ENCODE measurements around the gene TNFSF9.
A peak's percentile ranks its signal among the peaks of the same experiment; 100 is the strongest.
"Not testable (repeated sequence)": the region's sequence is repeated elsewhere in the genome, so short reads cannot be mapped to it uniquely, and the experiment has no call there.

TNFSF9 gene

DNA sequence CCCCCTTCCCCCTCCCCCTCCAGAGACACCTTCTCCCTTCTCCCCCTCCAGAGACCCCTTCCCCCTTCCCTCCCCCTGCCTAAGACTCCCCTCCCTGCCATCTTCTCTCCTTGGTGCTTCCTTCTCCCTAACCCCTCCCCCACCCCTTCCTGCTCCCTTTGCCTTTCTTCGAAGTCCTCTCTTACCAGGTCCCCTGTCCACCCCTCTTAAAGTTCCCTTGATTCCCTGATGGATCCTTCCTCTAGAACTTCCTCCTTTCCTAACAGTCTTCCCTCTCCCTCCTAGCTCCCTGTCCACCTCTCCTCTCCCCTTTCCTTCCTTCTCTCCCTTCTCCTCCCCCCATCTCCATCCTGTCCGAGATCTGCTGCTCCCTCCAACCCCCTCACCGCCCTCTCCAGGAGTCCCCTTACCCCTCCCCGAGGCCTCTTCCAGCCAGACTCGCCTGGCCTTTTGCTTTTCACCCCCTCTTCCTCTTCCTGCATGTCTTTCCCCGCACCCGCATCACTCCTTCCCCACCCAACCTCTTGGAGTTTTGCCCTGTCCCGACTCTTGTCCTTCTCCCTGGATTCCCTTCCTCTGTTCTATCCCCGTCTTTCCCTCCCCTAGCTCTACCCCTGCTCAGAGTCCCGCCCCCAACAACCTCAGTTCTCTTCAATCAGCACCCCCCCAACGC lies 3.1 kb downstream of the TNFSF9 start:
- no peak for DNase-seq

DNA sequence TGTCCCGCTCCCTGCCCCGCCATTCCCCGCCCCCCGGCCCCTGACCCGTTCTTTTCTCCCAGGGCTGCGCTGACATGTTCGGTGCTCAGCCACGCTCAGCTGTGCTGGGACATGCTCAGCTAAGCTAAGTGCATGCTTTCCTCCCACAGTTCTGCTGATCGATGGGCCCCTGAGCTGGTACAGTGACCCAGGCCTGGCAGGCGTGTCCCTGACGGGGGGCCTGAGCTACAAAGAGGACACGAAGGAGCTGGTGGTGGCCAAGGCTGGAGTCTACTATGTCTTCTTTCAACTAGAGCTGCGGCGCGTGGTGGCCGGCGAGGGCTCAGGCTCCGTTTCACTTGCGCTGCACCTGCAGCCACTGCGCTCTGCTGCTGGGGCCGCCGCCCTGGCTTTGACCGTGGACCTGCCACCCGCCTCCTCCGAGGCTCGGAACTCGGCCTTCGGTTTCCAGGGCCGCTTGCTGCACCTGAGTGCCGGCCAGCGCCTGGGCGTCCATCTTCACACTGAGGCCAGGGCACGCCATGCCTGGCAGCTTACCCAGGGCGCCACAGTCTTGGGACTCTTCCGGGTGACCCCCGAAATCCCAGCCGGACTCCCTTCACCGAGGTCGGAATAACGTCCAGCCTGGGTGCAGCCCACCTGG lies 3.7 kb downstream of the TNFSF9 start:
- DNase-seq: no peak

DNA sequence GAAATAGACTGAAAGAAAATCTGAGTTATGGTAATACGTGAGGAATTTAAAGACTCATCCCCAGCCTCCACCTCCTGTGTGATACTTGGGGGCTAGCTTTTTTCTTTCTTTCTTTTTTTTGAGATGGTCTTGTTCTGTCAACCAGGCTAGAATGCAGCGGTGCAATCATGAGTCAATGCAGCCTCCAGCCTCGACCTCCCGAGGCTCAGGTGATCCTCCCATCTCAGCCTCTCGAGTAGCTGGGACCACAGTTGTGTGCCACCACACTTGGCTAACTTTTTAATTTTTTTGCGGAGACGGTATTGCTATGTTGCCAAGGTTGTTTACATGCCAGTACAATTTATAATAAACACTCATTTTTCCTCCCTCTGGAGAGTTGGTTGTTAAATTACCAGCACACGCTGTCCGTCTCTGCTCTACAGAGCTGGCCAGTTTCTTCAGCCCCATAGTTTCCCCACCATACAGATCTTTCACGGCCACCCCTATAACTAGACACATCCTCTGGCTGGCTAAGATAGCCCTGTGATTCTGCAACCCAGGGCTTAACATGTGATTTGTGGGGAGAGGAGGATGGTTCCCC lies 4.8 kb downstream of the TNFSF9 start:
- DNase-seq: no peak

DNA sequence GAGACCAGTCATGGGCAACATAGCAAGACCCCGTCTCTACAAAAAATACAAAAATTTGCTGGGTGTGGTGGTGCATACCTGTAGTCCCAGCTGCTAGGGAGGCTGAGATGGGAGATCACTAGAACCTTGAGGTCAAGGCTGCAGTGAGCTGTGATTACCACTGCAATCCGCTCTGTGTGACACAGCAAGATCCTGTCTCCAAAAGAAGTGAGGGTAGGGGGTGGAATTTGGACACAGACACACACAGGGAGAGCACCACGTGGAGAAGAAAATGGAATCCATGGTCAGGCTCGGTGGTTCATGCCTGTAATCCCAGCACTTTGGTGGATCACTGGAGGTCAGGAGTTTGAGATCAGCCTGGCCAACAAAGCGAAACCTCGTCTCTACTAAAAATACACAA lies 8.7 kb downstream of the TNFSF9 start:
- no peak for DNase-seq

DNA sequence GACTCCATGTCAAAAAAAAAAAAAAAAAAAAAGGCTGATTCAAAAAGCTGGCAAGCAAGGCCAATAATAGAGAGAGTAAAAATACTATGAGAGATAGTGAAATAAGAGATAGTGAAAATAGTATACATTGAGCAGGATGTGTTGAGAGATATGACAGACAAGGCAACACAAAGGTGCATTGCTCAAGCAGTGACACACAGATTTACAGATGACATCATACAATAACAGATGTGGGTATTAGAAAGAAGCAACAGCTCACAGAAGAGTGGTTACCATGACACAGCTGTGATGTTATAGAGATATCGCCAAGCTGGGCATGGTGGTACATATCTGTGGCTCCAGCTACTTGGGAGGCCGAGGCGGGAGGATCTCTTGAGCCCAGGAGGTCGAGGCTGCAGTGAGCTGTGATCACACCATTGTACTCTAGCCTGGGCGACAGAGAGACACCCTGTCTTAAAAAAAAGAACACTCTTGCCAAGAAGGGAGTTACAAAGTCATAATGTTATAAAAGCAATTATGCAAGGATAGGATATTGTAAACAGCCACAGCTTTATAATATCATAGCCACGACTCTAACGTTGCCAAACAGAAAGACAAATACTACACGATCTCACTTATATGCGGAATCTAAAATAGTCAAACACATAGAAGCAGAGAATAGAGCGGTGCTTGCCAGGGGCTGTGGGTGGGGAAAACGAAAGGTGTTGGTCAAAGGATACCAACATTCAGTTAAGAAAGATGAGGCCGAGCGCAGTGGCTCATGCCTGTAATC lies 10.3 kb downstream of the TNFSF9 start:
- DNase-seq: peak; percentile 66

DNA sequence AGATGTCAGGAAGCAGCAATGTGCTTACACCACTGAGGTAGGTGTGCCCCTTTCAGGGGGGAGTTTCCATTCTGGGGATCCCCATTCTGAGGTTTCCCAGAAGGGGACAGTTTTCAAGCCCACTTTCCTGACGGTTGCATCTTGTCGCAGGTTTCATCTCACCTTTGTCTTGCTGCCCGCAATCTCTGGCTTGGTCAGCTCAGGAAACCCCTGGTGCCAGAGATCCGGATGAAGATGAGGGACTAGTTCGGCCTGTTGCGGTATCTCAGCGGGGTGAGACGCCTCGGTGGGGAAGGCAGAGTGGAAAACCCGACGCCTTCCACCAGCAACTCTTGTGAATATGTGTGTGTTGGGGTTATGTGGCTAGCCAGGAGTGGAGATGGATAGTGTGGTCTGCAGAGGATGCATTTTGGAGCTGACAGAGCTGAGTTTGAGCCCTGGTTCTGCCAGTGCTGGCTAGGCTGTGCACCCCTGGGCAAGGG lies 13.1 kb downstream of the TNFSF9 start:
- no peak for DNase-seq

DNA sequence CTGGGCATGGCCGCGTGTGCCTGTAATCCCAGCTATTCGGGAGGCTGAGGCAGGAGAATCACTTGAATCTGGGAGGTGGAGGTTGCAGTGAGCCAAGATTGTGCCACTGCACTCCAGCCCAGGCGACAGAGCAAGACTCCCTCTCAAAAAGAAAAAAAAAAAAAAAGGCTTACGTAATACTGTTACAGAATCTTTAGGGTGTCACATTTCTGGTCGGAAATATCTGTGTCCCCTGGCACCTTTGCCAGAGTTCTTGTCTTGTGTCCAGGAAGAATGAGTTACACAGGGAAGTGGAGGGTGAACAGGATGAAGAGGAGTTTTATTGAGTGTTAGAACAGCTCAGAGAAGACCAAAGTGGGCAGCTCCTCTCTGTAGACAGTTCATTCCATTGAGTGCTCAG lies 19.9 kb downstream of the TNFSF9 start:
- peak; percentile 36 for DNase-seq

DNA sequence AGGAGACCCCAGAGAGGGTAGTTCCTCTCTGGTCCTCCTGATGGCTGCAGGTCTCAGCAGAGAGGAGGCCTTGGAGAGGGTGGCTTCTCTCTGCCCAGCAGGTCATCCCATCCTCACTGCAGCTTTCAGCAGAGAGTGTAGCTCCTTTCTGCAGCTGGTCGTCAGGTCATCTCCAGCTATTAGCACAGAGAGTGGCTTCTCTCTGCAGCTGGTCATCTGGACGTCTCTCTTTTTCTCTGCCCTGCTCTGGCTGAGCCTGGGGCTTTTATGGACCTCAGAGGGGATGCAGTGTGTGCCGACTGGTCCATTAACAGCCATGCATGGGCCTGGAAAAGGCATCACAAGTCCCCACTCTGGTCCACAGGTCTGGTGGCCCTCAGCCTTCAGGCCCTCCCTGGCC lies 20.3 kb downstream of the TNFSF9 start:
- no peak for DNase-seq

DNA sequence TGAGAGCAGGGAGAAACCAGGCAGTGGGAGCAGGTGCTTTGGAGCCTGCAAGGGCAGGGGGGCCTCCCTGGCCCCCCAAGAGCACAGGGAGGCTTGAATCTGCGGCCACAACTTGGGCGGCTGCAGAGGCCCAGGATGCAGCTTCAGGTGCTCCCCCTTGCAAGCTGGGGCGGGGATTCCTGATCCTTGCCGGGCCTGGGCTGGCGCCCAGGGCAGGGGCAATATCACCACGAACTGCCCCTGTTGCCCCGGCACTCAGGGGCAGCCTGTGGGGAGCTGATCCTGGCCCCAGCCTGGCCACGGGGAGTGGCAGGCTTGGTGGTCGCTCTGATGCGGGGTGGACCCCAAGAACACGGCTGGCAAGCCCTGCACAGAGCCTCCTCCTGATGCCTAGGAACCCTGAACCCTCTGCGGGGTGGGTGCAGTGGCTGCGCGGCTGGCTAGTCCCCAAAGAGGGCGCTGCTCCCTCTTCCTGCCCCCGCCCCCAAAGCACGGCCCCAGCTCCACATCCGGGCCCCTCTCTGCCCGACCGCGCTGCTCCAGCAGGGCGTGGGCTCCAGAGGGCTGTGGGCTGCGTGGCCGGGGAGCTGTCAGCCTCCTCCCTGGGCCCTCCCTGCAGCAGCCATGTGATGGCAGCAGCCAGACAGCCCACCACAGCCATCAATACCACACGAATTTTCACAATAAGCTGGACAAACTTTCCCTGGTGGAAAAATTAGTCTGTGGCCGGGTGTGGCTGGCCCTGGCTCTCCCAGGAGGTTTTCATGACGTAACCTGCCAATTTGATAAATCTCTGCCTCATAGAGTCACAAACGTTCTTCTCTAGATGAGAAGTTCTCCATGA lies 21.0 kb downstream of the TNFSF9 start:
- DNase-seq: peak; percentile 57

DNA sequence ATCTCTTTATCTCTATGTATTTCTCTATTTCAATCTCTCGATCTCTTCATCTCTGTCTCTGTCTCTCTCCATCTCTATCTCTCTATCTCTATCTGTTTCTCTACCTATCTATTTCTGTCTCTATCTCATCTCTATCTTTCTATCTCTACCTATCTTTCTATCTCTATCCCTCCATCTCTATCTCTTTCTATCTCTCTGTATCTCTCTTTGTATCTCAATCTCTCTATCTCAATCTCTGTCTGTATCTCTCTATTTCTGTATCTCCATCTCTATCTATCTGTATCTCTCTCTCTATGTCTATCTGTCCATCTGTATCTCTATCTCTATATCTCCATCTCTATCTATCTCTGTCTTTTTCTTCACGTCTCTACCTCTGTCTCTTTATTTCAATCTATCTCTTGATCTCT lies 25.2 kb downstream of the TNFSF9 start:
- no peak for DNase-seq

DNA sequence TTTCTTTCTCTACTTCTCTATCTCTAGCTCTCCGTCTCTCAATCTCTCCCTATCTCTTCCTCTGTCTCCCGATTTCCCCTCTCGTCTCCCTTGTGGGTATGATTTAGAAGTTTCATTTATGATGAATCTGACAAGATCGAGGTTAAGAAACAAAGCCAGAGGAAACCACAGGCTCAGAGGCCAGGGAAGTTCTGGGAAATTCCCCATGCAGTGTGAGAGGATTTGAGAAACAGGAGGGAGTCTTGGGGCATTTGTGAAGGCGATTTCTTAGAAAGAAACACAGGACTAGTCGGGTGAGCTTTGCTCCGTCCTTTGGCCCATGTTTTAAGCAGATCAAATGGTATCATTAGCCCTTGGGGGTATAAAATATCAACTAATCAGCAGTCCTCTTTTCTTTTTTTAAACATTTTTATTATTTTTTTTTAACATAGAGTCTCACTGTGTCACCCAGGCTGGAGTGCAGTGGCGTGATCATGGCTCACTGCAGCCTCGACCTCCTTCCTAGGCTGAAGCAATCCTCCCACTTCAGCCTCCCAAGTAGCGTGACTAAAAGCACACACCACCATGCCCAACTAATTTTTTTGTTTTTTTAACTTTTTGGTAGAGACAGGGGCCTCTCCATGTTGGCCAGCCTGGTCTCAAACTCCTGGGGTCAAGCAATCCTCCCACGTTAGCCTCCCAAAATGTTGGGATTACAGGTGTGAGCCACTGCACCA lies 25.8 kb downstream of the TNFSF9 start:
- DNase-seq: peak; percentile 97

DNA sequence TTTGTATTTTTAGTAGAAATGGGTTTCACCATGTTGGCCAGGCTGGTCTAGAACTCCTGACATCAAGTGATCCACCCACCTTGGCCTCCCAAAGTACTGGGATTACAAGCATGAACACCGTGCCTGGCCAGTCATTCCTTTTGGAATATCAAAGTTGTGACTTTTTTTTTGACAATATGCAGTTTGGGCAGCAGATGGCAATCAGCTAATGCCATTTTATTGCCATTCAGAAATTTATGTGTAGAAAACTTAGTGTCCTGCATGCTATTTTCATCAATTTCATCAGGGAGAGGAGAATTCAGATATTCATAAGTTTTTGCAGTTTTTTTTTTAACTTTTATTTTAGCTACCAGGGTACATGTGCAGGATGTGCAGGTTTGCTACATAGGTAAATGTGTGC lies 31.6 kb downstream of the TNFSF9 start:
- not testable (repeated sequence) for DNase-seq

DNA sequence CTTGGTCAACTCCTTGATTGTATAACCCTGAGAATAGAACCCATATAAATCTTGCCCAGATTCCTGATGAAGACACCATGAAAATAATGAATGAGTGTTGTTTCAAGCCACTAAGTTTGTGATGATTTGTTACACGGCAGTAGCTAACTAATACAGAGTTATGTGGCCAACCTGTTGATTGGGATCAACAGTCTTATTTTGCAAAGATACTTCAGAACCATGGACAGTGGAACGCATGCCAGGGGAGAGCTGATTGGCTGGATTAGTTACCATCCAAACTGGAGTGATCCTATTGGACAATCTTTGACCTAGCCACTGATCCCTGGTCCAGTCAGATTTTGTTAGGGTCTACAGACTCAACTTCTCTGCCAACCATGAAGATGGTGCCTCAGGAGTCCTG lies 33.6 kb downstream of the TNFSF9 start:
- DNase-seq: peak; percentile 43

DNA sequence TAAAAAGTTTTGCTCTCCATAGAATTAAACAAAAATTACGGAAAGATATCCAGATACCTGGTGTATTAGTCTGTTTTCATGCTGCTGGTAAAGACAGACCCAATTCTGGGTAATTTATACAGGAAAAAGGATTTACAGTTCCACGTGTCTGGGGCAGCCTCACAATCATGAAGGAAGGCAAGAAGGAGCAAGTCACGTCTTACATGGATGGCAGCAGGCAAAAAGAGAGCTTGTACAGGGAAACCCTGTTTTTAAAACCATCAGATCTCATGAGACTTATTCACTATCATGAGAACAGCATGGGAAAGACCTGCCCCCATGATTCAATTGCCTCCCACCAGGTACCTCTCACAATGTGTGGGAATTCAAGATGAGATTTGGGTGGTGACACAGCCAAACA lies 35.9 kb downstream of the TNFSF9 start:
- DNase-seq: not testable (repeated sequence)

DNA sequence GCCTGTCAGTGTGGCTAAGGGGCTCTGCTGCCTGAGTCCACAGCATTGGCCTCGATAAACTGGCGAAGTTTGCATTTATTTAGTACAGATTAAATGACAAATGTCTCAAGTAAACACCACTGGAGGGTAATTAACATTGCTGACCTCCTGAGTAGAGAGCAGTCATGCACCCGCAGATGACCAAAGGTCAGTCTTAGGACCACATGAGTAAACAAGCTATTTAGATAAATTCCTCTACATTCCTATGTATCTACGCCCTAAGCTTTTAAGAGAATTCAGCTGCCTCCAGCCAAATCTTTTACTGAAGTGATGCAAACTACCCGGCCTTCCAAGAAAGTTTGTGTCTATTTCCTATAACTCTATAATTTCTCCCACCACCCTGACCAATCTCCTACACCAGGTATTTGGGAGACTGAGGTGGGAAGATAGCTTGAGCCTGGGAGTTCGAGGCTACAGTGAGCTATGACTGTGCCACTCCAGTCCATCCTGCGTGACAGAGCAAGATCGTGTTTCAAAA lies 37.2 kb downstream of the TNFSF9 start:
- DNase-seq: no peak

DNA sequence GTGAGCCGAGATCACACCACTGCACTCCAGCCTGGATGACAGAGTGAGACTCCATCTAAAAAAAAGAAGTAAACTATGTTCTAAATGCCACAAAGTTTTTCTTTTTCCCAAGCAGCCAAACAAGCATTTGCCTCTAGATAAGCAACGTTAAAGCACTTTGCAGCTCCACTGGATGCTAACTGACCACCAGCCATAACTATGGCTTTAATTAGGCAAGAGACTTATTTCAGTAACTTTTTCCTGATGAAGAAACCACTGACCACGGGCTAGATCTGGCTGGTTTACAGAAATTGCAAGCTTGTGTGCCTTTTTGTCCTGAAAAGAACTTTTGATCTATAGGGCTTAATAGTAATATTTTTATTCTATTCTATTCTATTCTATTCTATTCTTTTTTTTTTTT lies 38.0 kb downstream of the TNFSF9 start:
- DNase-seq: no peak

DNA sequence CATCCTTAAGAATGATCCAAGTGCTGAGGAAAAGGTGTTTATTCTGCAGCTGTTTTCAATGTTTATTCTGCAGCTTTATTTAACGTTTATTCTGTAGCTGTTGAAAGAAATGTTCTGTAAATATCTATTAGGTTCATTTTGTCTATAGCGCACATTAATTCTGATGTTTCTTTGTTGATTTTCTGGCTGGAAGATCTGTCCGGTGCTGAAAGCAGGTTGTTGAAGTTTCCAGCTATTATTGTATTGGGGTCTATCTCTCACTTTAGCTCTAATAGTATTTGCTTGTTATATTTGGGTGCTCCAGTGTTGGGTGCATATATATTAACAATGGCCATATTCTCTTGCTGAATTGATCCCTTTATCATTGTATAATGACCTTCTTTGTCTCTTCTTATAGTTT lies 39.9 kb downstream of the TNFSF9 start:
- DNase-seq: no peak

DNA sequence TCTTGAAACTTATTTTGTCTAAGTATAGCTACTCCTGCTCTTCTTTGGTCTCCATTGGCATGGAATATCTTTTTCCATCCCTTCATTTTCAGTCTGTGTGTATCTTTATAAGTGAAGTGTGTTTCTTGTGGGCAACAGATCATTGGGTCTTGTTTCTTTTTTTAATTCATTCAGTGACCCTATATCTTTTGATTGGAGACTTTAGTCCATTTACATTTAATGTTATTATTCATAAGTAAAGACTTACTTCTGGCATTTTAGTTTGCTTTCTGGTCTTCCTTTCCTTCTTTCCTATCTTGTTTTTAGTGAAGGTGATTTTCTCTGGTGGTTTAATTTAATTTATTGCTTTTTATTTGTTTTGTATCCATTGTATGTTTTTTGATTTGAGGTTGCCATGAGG lies 40.3 kb downstream of the TNFSF9 start:
- no peak for DNase-seq

DNA sequence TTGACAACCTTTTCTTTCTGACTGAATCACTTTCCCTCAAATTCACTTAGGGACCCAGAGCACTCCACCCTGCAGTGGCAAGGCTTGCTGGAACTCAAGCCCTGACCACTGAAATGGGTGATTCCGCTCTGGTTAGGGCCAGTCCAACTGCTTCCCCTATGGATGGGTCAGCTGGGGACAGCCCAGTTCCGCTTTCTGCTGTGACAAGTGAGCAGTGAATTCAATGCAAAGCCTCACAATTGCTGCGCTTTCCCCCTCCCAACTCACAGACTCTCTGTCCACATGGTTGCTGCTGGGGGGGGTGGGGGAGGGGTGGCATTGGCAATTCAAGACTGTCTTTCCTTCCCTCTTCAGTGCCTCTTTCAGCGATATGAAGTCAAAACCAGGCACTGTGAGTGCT lies 41.4 kb downstream of the TNFSF9 start:
- peak; percentile 83 for DNase-seq

DNA sequence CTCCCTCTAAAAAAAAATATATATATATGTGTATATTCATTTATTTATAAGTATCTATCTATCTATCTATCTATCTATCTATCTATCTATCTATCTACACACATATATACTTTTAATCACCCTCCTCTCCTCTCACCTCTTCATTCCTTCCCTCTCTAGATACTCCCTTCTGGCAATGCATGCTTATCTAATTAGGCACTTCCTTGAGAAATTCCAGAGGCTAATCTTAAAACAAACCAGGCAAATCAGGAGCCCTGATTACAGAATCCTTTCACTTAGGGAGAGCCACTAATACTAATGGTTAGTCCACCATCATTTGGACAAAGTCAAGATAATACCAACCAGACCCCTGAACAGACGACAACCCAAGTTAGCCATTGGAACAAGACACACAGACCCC lies 42.5 kb downstream of the TNFSF9 start:
- DNase-seq: no peak

DNA sequence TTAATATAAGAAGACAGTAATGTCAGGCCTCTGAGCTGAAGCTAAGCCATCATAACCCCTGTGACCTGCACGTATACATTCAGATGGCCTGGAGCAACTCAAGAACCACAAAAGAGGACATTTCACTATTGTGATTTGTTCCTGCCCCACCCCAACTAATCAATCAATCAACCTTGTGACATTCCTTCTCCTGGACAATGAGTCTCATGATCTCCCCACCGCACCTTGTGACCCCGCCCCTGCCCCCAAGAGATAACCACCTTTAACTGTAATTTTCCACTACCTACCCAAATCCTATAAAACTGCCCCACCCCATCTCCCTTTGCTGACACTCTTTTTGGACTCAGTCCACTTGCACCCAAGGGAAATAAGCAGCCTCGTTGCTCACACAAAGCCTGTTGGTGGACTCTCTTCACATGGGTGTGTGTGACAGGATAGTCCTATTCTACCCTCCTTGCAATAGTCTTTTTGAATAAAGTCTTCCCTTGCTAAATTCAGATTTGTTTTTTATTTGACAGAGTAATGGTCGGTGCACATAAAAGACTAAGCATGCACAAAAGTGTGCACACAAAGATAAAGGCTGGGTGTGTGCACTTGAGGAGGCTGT lies 46.1 kb downstream of the TNFSF9 start:
- DNase-seq: no peak
